T-helper 2 cell (primary cell): ENCODE measurements around the gene KIF21A.
"Not testable (repeated sequence)": the region's sequence is repeated elsewhere in the genome, so short reads cannot be mapped to it uniquely, and the experiment has no call there.

ENCODE experiments used
- DNase-seq, 5 experiments: peaks; one replicate each; pipeline versions ENCODE4 v3.0.0 to v3.0.0-alpha.2; 2012 to 2022

KIF21A gene

DNA sequence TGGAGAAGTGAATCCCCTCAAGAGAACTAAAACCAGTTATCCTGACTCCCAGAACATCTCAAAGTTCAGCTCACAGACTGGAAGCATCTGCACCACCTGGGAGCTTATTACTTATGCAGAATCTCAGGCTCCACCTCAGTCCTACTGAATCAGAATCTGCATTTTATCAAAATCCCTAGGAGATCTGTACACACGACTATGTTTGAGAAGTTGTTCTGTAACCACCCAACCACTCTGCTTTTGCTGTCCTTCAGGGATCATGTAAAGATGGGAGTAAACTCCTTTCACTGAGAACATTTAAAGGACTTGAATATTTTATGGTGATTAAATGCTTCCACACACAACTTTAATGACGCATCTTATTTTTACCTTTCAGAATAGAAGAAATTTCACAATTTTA is 98.0 kb downstream of the KIF21A start:
- no peak for DNase-seq

DNA sequence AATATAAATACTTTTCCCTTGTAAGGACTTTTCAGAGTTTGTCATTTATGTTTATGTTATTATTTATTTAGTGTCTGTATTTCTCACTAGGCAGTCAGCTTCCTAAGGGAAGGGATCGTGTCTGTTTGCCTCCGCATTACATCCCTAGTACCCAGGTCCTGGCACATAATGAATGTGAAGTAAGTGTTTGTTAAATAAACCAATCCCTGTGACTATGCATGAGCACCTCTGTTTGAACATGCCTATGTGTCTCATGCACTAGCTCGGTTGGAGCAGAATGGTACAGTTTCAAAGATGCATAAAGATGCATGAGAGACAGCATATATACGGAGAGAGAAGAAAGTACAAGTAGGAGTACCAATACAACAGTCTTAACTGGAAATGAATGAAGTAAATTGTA is 99.3 kb downstream of the KIF21A start:
- no peak for DNase-seq

DNA sequence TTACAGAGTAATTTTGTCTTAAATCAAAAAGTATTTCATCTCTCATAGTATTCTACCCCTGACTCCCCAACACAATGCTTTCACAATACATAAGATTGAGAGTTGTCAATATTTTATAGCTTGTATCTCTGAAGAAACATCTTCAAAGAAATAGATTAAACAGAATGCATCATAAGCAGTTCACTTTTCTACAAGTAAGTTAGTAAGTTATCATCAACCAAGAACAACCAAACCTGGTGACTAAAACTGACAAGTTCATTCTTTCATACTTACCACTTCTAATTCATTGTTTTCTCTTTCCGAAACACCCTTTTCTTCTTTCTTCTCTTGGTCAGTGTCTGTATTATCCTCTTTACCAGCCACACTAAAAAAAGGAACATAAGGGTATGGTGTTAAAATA is 101.2 kb downstream of the KIF21A start:
- DNase-seq, result no peak

DNA sequence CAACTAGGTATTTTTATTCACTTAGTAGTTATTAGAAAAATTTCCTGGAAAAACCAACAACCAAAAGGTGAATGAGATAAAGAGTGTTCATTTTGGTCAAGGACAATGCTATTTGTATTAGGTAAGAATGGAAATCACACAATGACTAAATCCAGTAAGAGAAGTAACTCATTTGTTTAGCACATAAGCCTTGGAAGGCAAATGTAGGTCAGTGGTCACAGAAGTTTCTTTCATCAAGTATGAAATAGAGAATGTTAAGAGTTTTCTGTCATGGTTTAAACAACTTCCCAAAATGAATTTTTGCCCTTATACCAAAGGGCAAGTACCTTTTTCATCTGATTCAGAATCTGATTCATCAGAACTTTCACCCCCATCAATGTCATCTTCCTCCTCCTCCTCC is 101.7 kb downstream of the KIF21A start:
- no peak for DNase-seq

DNA sequence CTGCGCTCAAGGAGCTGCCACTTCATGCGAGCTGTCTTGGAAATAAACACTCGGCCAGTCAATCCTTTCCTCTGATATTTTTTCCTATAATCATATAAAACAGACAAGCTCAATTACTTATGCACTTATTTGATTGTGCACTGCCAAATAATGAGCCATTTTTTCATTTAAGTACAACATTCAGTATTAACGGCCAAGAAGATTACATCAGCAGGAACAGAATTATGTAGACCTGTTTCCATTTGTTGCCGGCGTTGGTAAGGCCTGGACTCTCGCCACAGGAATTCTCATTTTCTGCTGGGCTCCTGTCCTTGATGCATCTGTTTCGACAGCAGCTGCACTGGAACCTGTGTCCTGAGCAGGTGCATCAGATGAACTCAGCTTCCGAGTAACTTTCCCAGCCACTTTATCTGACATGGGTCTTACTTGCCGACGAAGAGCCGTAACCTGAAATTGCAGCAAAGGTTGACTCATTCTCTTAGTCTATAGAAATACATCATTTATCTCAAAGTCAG is 110.2 kb downstream of the KIF21A start:
- DNase-seq, result no peak

DNA sequence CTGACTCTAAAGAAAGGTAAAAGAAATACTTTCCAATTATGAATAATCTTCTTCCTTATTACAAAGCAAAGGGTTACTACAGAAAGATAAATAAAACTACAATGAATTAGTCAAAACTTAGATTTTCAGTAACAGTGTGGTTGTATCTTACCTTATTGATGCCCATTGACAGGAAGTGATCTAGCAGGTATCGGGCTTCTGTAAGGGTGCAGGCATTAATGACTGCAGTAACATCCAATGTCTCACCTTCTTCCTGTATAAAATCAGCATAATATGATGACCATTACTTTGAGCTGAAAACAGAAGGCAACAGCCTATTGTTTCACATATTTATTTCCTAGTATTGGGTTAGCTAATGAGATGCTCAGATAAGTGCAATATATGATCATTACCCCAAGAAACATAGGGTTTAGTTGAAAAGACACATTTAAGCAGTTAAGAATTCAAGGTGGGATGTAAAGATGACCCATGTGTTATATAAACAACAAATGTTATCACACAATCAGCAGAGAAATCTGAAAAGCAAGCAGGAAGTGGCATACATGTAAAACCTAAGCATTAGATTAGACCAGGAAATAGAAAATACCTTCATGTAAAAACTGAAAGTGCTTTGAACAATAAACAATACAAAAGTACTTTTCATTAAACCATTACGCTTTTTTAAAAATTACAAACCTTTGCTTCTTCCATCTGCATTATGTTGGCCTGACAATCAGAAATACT is 111.2 kb downstream of the KIF21A start:
- peak in 2 of 5 experiments; percentile 7 to 69 for DNase-seq

DNA sequence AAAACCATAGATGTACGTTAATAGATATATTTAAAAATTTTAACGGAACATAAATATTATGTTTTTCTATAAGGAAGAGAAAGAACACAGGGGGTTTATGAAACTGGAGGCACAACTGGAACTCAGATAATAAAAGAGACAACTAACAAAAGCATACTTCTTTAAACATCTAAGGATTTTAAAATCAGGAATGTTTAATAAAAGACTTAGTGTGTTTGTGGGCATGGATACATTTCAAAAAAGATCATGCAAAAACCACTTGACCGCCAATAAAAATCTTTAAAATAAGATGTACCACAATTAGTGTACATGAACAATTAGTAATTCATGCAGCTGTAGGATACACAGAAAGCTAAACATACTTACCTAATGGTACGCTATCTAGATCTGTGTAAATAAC is 113.0 kb downstream of the KIF21A start:
- no peak for DNase-seq

DNA sequence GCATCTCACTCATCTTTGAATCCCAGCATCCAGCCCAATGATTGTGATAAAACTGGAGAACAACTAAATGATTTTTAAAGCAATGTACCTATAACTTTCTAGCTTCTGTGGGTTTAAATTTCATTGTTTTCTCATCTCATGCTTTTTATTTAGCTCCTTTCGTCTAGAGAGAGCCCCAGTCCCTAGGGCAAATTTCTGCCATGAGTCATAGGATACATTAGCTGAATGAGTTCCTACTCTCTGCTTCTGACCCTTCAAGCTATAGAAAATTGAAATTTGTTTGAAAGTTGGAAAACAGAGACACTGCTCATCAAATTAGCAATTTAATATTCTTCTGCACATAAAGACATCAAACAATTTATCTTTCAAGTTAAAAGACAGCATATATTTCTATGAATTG is 113.9 kb downstream of the KIF21A start:
- DNase-seq, result no peak

DNA sequence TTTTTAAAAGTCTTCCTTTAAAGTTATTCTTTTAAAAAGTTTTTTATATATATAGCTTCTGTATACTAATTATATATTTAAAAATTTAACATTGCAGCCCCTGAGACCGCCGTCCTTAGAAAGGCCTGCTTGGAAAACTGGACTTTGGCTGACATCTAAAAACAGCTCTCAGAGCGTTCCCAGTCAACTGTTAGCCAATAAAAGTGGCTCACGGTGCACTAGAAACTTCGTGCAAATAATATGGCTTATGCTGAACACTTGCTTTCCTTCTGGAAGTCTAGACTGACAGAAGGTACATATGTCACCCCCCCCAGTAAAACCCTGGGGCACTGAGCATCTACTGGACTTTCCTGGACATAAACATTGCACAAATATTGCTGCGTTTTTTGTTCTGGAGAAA is 115.0 kb downstream of the KIF21A start:
- no peak for DNase-seq

DNA sequence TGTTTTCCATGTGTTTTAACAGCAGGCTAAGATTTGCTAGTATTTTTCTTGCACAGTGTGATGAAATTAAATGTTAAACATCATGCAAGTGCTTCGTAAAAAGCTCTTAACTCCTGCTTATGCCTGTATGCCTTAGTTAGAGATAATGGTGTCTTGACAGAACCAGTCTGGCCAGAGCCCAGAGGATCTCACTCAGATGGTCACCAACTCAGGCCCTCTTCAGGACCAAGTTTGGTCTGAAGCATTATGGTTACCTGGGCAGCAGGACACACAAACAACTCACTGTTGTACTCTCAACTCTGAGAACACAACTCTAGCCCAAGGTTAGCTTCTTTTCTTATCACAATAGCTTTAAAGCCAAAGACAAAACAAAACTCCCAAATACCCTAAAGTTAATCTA is 115.4 kb downstream of the KIF21A start:
- no peak for DNase-seq

DNA sequence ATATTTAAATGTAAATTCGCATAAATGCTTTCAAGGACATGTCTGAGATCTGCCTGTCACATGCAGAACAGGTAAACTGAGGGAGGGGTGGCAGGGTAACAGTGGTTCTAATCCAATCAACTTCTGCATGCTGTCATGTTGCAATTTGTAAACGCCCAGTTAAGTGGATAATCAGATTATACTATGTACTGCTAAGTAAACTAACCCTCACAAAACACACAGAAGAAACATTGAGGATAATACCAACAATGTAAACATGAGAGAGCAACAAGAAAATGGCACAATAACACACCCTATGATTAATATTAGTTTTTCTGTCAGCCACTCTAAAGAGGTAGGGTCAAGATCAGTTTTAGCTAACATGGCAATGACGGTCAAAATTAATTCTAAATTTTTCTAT is 123.7 kb downstream of the KIF21A start:
- no peak for DNase-seq

DNA sequence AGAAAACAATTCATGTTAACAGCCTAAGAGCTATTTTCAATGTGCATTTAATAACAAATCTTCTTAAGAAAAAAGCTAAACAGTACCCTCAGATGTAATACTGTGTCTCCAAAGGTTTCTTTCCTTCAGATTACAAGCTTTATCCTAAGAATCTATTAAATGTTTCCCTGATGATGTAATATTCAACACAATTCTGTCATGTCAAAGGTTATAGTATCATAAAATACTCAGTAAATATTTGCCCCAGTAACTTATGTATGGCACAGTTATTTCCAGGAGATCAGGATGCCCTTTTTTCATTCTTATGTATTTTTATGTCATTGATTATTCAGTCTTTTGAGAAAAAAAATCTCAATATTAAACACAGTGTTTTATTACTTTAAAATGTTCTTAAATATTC is 128.4 kb downstream of the KIF21A start:
- DNase-seq, result no peak

DNA sequence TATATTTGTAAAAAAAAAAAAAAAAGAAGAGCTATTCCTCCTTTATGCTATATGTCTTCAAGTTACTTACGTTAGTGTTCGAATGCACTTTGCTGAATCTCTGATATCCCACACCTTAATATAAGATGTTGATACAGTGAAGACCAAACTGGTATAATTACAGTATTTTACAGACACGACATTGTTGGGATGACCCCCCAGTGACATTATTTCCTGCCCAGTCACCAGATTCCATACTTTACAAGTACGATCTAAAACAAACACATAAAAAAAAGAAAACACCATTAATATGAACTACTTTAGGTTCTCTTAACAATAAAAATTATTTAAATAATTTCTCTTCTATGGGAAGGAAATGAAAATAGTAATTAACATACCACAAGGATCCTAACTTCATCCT is 133.4 kb downstream of the KIF21A start:
- DNase-seq, result no peak

DNA sequence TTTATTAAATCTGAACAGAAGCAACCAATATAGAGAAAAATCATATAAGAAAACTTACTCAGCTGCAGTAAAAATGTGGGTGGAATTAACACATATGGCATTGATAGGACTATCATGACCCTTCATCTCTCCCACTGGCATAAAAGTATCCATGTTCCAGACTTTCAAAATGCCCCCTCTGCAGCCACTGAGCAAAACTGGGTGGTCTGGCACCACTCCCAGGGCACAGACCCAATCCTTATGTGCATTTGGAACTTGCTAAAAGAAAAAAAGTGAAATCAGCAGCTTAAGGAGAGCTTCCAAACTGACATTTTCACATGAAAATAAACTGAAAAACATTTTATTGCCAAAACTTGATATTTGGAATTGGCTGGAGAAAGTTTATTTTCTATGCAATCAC is 141.5 kb downstream of the KIF21A start:
- DNase-seq, result no peak

DNA sequence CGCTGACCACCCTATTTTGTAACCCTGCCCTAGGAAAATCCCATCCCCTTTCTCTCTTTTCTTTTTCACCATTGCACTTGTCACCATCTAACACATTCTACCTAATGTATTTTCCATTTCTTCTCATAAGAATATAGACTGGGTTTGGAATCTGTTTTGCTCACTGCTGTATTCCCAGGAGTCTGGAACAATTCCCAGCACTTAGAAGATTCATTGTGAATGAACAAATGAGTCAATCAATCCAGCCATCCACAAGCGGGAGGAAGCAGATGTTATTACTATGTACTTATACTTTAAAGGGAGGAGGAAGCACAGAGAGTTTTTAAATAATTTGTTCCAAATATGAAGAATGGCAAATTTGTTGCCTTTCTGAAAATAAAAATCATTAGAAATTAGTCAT is 142.1 kb downstream of the KIF21A start:
- no peak for DNase-seq

DNA sequence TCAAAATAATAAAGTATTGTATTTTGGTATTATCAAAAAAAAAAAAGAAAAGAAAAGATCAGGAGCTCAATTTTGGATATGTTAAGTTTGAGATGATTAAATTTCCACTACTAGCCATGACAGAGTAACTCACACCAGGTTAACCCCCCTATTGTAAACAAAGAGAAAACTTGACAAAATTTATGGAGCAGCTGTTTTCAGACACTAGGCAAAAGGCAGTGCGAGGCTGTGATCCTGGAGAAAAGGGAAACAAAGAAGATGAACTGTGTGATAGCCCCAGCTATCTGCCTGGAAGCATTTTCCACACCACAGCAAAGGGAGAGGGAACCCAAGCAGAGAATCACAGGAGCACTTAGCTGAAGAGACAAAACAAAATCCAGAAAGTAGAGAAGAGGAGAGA is 145.0 kb downstream of the KIF21A start:
- DNase-seq, result no peak

DNA sequence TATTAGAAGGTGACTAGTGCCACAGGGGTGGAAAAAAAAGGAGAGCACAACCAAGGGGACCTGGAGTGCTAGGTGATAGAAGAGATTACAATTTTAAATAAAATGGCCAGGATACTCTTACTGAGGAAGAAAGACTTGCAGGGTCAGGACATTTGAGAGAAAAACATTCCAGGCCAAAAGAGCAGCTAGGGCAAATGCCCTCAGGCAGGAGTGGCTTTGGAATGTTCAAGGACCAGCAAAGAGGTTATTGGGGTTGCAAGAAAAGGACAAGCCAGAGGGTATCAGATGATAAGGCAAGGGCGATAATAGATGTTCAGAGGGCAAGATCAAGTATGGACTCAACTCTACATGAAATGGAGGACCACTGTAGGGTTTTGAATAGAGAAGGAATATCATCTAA is 146.4 kb downstream of the KIF21A start:
- DNase-seq, result no peak

DNA sequence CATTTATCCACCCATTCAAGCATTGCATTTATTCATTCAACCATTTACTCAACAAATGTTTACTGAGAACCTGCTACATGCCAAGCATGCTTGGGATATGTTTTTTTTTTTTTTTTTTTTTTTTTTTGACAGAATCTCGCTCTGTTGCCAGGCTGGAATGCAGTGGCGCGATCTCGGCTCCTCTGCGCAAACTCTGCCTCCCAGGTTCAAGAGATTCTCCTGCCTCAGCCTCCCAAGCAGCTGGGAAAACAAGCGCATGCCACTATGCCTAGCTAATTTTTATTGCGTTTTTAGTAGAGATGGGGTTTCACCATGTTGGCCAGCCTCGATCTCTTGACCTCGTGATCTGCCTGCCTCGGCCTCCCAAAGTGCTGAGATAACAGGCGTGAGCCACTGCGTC is 147.3 kb downstream of the KIF21A start:
- not testable (repeated sequence) for DNase-seq

DNA sequence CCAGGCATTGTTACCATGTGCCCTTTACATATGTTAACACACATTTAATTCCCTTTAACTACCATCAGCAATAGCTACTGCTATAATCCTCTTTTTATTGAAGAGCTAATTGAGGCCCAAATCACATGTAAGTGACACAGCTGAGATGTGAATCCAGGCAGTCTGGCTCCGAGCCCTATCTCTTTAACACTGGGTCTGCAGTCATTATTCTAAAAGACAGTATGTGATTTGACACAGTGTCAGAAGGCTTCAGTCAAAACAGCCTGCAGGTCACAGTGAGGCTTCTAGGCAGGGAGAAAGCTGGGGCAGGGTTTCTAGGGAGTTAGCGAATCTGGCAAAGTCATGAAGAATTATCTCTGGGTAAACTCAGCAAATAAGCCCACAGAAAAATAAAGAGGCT is 148.2 kb downstream of the KIF21A start:
- no peak for DNase-seq

DNA sequence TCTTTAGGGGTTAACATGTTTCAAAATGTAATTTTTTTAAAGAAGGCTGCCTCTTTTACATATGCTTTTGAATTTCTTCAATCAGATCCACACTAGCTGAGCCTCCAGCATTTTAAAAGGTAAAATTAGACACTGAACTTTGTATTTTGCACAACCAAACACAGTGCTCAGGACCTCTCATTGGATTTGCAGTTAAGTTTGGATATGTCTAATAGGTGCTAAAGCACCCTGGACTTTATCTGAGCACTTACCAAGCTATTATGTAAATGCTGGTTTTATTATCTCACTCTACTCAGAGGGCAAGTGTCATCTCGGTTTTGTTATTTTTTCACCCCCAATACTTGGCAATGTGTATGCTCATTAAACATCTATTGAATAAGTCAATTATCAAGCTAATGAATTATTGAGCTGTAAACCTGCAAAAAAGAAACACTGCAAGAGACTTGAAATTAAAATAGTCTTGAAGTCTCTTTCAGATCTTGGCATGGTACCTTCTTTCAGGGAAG is 150.7 kb downstream of the KIF21A start:
- DNase-seq, result no peak

DNA sequence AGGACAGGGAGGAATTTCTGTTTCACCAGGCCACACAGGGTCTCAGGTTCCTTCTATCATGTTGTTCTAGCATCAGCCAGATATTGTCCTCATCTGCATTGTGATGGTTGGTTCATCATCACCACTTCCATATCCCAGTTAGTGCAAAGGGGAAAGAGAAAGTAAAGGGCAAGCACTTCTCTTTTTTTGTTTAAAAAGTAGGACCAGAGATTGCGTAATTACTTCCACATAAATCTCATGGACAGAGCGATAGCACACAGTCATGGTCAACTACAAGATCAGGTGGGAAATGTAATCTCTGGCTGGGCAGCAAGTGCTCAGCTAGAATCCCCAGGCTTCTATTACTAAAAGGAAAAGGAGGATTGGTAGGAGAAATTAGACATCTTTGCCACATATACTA is 155.1 kb downstream of the KIF21A start:
- no peak for DNase-seq

DNA sequence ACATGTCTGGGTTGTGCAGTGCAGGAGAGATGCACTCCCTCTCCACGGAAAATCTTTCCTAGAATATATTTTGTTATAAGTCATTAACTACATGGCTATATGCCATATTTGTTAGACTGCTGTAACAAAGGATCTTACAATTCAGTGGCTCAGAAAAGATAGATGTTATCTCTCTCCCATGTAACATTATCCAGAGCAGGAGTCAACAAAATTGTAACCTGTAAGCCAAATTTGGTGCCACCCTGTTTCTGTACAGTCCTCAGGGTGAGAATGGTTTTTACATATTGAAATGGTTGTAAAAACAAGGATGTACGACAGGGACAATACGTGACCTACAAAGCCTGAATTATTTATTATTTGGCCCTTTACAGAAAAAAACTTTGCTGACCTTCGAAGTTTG is 155.5 kb downstream of the KIF21A start:
- no peak for DNase-seq

DNA sequence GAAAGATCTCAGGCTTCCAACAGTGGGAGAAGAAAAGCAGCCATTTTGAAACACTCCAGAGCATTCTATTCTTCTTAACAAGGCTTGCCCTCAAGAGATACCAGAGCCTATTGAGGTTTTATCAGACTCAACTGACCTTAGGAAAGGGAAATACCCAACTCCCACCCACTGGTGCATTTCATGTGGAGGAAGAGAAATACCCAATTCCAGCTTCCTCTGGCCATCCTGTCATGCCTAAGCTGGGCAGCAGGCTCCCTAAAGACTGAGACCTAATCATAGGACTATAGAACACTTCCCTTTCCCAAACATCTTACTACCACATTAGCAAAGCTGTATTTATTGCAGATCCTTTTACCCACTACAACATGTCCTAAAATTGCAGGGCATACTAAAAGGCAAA is 164.5 kb downstream of the KIF21A start:
- DNase-seq, result no peak

DNA sequence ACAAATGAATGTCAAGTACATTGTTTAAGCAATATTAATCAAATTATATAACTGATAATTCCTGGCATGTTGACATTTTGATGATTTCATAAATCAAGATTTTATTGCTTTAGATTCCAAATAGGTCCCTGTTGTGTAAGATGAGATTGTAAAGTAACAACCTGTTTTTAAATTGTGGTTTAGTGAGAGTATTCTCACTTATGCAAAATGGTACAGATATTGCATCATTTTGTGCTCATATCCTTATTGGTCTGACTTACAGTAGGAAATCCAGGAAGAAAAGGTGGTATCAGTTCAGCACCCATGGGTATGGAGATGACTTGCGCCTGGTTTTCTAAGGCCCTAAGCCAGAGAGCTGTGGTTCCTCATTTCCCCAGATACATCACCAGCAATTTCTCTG is 165.5 kb downstream of the KIF21A start:
- no peak for DNase-seq

DNA sequence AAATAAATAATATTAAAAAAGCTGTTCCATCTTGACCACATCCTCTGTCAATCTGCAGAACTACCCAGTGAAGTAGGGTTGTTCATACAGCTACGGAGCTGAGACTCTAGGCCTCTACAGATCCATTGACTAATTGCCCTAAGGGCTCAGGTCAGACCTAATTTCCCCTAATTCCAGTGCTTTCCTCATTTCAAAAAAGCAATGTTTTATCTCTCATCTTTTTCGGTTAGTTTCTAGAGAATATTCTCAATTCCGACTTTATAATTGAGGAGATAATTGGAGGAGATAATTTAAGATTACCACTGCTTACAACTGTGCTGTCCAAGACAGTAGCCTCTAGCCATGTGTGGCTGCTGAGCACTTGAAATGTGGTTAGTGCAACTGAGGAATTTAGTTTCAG is 167.1 kb downstream of the KIF21A start:
- no peak for DNase-seq
